ENCODE data around the gene GATA1. TPM values are rescaled to one million over a fixed set of nuclear protein-coding genes. Genes with fewer than 3 reads are reported as not detected.

The GATA1 gene
- total RNA-seq, 1 donor from 2014 or later = not detected

DNA sequence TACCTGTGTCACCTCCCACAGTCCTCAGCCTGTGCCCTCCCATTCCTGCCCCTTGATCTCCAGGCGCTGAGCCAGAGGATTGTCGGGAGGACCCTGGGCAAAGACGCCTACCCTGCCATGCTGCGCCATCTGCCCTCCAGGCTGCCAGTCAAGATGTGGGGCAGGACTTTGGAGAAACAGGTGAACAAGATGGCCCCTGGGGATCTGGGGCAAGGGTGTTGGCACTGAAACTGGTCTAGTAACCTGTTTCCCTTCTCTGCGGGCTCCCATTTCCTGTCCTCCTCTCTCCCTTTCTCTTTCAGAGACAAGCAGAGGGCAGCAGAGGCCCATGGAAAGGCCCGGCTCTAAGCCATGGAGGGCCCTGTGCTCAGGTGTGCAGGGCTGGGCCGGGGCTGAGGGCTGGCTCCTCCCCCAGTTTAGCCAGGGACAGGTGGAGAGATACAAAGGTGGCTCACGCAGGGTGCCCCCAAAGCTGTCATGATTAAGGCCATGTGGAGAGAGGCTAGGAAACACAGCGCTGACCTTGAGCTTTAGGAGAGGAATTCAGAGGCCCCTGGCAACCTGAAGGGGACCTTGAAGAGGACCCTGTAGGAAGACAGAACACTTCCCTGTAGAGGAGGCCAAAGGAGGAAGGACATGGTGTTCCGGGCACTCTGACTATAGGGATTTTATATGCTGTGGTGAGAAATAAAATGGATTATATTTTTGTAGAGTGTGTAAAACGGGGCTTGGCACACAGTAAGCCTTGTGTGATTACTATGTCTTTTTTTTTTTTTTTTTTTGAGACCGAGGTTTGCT, 24.5 kb upstream of the GATA1 start, which contains the start of gene GLOD5:
TSS of gene GLOD5 (plus strand) at position 74 of the 798 bp plus-strand sequence. CDS start at position 118, 44 bp downstream.
- Mint-ChIP-seq H3K36me3 (ENCODE audit: low read depth, unreplicated experiment) (no peaks in the 10 kb centered on the region), H3K9me3 (ENCODE audit: unreplicated experiment) (no peaks in the 10 kb centered on the region), H3K27ac (ENCODE audit: unreplicated experiment) (no peak within 1 kb of the TSS), H3K27me3 (ENCODE audit: low read depth, unreplicated experiment) (no peaks in the 10 kb centered on the region), H3K4me1 (ENCODE audit: low read depth, unreplicated experiment) (no peaks in the 10 kb centered on the region), H3K4me3 (ENCODE audit: unreplicated experiment) (no peak within 1 kb of the TSS)
- no peaks in the 10 kb centered on the region for H3K36me3 ChIP-seq (ENCODE audit: insufficient read depth, low read length)
- no peak within 1 kb of the TSS for H3K9ac ChIP-seq (ENCODE audit: low read length)
- H3K79me2 ChIP-seq (ENCODE audit: insufficient read depth, low read length) = no peaks in the 10 kb centered on the region
- H3K4me1 ChIP-seq (ENCODE audit: insufficient read depth, low read length) = no peaks in the 10 kb centered on the region
- H4K20me1 ChIP-seq (ENCODE audit: insufficient read depth, low read length) = no peaks in the 10 kb centered on the region
- no peak for TF ChIP-seq EZH2 (IDR thresholded peaks at IDR 0.05; ENCODE audit: insufficient read depth, low read length)
- TF ChIP-seq, protein P1, sequence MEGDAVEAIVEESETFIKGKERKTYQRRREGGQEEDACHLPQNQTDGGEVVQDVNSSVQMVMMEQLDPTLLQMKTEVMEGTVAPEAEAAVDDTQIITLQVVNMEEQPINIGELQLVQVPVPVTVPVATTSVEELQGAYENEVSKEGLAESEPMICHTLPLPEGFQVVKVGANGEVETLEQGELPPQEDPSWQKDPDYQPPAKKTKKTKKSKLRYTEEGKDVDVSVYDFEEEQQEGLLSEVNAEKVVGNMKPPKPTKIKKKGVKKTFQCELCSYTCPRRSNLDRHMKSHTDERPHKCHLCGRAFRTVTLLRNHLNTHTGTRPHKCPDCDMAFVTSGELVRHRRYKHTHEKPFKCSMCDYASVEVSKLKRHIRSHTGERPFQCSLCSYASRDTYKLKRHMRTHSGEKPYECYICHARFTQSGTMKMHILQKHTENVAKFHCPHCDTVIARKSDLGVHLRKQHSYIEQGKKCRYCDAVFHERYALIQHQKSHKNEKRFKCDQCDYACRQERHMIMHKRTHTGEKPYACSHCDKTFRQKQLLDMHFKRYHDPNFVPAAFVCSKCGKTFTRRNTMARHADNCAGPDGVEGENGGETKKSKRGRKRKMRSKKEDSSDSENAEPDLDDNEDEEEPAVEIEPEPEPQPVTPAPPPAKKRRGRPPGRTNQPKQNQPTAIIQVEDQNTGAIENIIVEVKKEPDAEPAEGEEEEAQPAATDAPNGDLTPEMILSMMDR (IDR thresholded peaks at IDR 0.05; ENCODE audit: insufficient read depth, low read depth, low read length) = no peak
- no peaks in the 10 kb centered on the region for H3K9me3 ChIP-seq (ENCODE audit: insufficient read depth, low read depth, low read length)
- H3K4me2 ChIP-seq (ENCODE audit: low read length) = no peak within 1 kb of the TSS
- H3K27me3 ChIP-seq (ENCODE audit: insufficient read depth, low read length) = no peaks in the 10 kb centered on the region
- H3K27ac ChIP-seq (ENCODE audit: low read depth, low read length) = no peak within 1 kb of the TSS
- no peak within 1 kb of the TSS for H3K4me3 ChIP-seq (ENCODE audit: insufficient read depth, low read depth, low read length)
- no peak within 1 kb of the TSS for H2AFZ ChIP-seq (ENCODE audit: low read depth, low read length)
- no peak for FAIRE-seq
- DNase-seq (ENCODE audit: low read depth) = no peak

DNA sequence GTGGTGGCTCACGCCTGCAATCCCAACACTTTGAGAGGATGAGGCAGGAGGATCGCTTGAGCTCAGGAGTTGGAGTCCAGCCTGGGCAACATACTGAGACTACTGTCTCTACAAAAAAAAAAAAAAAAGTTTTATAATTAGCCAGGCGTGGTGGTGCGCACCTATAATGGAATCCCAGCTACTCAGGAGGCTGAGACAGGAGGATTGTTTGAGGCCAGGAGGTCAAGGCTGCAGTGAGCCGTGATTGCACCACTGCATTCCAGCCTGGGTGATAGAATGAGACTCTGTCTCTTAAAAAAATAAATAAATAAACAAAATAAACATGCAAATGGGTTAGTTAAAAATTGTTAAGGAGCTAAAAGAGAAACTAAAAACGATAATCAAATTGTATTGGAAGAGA, 17.2 kb upstream of the GATA1 start:
- Histone ChIP-seq H3K4me2 (ENCODE audit: low read length) (no peak overlapping the region), H3K27ac (ENCODE audit: low read depth, low read length) (no peak overlapping the region), H2AFZ (ENCODE audit: low read depth, low read length) (no peak overlapping the region), H3K4me3 (ENCODE audit: insufficient read depth, low read depth, low read length) (no peak overlapping the region), H4K20me1 (ENCODE audit: insufficient read depth, low read length) (no peaks in the 10 kb centered on the region), H3K4me1 (ENCODE audit: insufficient read depth, low read length) (no peaks in the 10 kb centered on the region), H3K27me3 (ENCODE audit: insufficient read depth, low read length) (no peaks in the 10 kb centered on the region), H3K9me3 (ENCODE audit: insufficient read depth, low read depth, low read length) (no peaks in the 10 kb centered on the region), H3K9ac (ENCODE audit: low read length) (no peak overlapping the region), H3K36me3 (ENCODE audit: insufficient read depth, low read length) (no peaks in the 10 kb centered on the region), H3K79me2 (ENCODE audit: insufficient read depth, low read length) (no peaks in the 10 kb centered on the region)
- Mint-ChIP-seq H3K4me3 (ENCODE audit: unreplicated experiment) (no peak overlapping the region), H3K27ac (ENCODE audit: unreplicated experiment) (no peak overlapping the region), H3K36me3 (ENCODE audit: low read depth, unreplicated experiment) (no peaks in the 10 kb centered on the region), H3K9me3 (ENCODE audit: unreplicated experiment) (no peaks in the 10 kb centered on the region), H3K4me1 (ENCODE audit: low read depth, unreplicated experiment) (no peaks in the 10 kb centered on the region), H3K27me3 (ENCODE audit: low read depth, unreplicated experiment) (no peaks in the 10 kb centered on the region)
- DNase-seq (ENCODE audit: low read depth) = no peak
- TF ChIP-seq, protein P1 (IDR thresholded peaks at IDR 0.05; ENCODE audit: insufficient read depth, low read depth, low read length) = no peak
- no peak for TF ChIP-seq EZH2 (IDR thresholded peaks at IDR 0.05; ENCODE audit: insufficient read depth, low read length)
- no peak for FAIRE-seq

DNA sequence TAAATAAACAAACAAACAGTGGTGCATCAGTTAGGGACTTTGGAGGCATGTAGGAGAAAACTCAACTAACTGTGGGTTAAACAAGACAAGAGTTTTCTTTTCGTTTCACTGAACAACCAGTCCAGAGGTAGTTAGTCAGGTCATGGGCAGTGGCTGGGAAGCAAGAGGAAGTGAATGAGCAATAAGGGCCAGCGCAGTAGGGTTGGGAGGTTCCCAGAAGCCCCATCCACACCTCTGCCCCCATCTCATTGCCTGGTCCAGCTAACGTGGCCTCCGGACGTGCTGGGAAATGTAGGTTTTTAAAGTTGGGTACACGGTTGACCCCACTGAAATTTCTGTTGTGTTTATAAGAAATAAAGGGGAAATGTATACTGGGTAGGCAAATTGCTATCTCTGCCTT, 16.1 kb upstream of the GATA1 start:
- Histone ChIP-seq H3K36me3 (ENCODE audit: insufficient read depth, low read length) (no peaks in the 10 kb centered on the region), H2AFZ (ENCODE audit: low read depth, low read length) (no peak overlapping the region), H3K27ac (ENCODE audit: low read depth, low read length) (no peak overlapping the region), H3K4me3 (ENCODE audit: insufficient read depth, low read depth, low read length) (no peak overlapping the region), H3K9me3 (ENCODE audit: insufficient read depth, low read depth, low read length) (no peaks in the 10 kb centered on the region), H3K4me2 (ENCODE audit: low read length) (no peak overlapping the region), H3K27me3 (ENCODE audit: insufficient read depth, low read length) (no peaks in the 10 kb centered on the region), H3K79me2 (ENCODE audit: insufficient read depth, low read length) (no peaks in the 10 kb centered on the region), H3K4me1 (ENCODE audit: insufficient read depth, low read length) (no peaks in the 10 kb centered on the region), H4K20me1 (ENCODE audit: insufficient read depth, low read length) (no peaks in the 10 kb centered on the region), H3K9ac (ENCODE audit: low read length) (no peak overlapping the region)
- Mint-ChIP-seq H3K27me3 (ENCODE audit: low read depth, unreplicated experiment) (no peaks in the 10 kb centered on the region), H3K9me3 (ENCODE audit: unreplicated experiment) (peaks cover 3% of the 10 kb centered on the region), H3K27ac (ENCODE audit: unreplicated experiment) (no peak overlapping the region), H3K4me3 (ENCODE audit: unreplicated experiment) (no peak overlapping the region), H3K4me1 (ENCODE audit: low read depth, unreplicated experiment) (no peaks in the 10 kb centered on the region), H3K36me3 (ENCODE audit: low read depth, unreplicated experiment) (no peaks in the 10 kb centered on the region)
- DNase-seq (ENCODE audit: low read depth) = no peak
- FAIRE-seq = no peak
- TF ChIP-seq, protein P1 (IDR thresholded peaks at IDR 0.05; ENCODE audit: insufficient read depth, low read depth, low read length) = no peak
- TF ChIP-seq EZH2 (IDR thresholded peaks at IDR 0.05; ENCODE audit: insufficient read depth, low read length) = no peak
